Gastroesophageal sphincter (tissue), 4 donors: ENCODE results near the gene TSHZ2. TPM values are rescaled to one million over a fixed set of nuclear protein-coding genes. Genes with fewer than 3 reads are reported as not detected.

Experiments
- ATAC-seq: fragments of 150-250 bp; one replicate; pipeline ENCODE4 v1.9.1; 2016; ENCODE audit warnings: mild to moderate bottlenecking, moderate library complexity
- H3K27ac ChIP-seq, 4 donors: fragments of 200-600 bp; sonication (generic) in 3 of 4; 1 replicate in 3 of 4; 2 replicates in 1 of 4; pipeline ENCODE4 v1.5.1; 2016 to 2019
- H3K27me3 ChIP-seq: fragments of 200-600 bp; sonication (generic); one replicate; pipeline ENCODE4 v1.5.1; 2019
- H3K36me3 ChIP-seq, 2 donors: fragments of 200-600 bp; sonication (generic); one replicate each; pipeline ENCODE4 v1.5.1; 2019; ENCODE audit warnings: control low read depth in 1 of 2
- H3K4me1 ChIP-seq, 3 donors: fragments of 200-600 bp; sonication (generic); 1 replicate in 2 of 3; 2 replicates in 1 of 3; pipeline ENCODE4 v1.5.1; 2016 to 2019; ENCODE audit warnings: control low read depth in 2 of 3
- H3K4me3 ChIP-seq, 2 donors: fragments of 200-600 bp; sonication (generic); one replicate each; pipeline ENCODE4 v1.5.1; 2019; ENCODE audit warnings: mild to moderate bottlenecking in 1 of 2, moderate library complexity in 1 of 2
- H3K9me3 ChIP-seq, 3 donors: fragments of 200-600 bp; sonication (generic); one replicate each; pipeline ENCODE4 v1.5.1; 2017 to 2019; ENCODE audit warnings: control low read depth in 2 of 3
- EP300 ChIP-seq: sonication (generic); formaldehyde crosslinking; IDR thresholded peaks from one replicate; pipeline ENCODE4 v1.6.1; 2017; ENCODE audit warnings: antibody characterized with exemption, mild to moderate bottlenecking
- POLR2A ChIP-seq, 2 donors: fragments of 450-650 bp; IDR thresholded peaks; one replicate each; pipeline ENCODE4 v1.6.1; 2017; ENCODE audit warnings: antibody characterized with exemption in 2 of 2, mild to moderate bottlenecking in 2 of 2, moderate library complexity in 1 of 2
- POLR2AphosphoS5 ChIP-seq: sonication (generic); formaldehyde crosslinking; IDR thresholded peaks from one replicate; pipeline ENCODE4 v1.6.1; 2017; ENCODE audit warnings: antibody characterized with exemption
- WGBS, 2 donors: methylation state at CpG; one replicate each; pipeline ENCODE4 v1.1.5; 2018; ENCODE audit warnings: low coverage in 1 of 2; 5-methylcytosine and 5-hydroxymethylcytosine counted together
- total RNA-seq, 4 donors: library from RNA; depleted of rRNA; stranded (reverse); fragments of >200 nt; gene quantifications; one replicate each; pipeline ENCODE4 v1.1.0, GENCODE V29; 2016
- TF ChIP-seq, protein P1 (sequence below), 4 experiments: fragments of 200-600 bp in 2 of 4; fragments of 450-650 bp in 2 of 4; sonication (generic) in 1 of 4; IDR thresholded peaks; one replicate each; pipeline ENCODE4 v1.5.1; 2017 to 2019; ENCODE audit warnings: antibody characterized with exemption in 4 of 4, mild to moderate bottlenecking in 2 of 4, moderate library complexity in 2 of 4

TSHZ2 gene
- total RNA-seq, 4 donors from 2014 or later, result 9.9 to 21.3 (median 12.2) TPM

- H3K27ac ChIP-seq, result no peak overlapping the region
- 0 to 21% methylated on average over 2 to 7 of the region's 7 CpGs for WGBS, 2 donors
- no peaks in the 10 kb centered on the region for H3K27me3 ChIP-seq
- ATAC-seq, result no peak
- TF ChIP-seq POLR2A (IDR thresholded peaks at IDR 0.05), result no peak
- TF ChIP-seq, protein P1, sequence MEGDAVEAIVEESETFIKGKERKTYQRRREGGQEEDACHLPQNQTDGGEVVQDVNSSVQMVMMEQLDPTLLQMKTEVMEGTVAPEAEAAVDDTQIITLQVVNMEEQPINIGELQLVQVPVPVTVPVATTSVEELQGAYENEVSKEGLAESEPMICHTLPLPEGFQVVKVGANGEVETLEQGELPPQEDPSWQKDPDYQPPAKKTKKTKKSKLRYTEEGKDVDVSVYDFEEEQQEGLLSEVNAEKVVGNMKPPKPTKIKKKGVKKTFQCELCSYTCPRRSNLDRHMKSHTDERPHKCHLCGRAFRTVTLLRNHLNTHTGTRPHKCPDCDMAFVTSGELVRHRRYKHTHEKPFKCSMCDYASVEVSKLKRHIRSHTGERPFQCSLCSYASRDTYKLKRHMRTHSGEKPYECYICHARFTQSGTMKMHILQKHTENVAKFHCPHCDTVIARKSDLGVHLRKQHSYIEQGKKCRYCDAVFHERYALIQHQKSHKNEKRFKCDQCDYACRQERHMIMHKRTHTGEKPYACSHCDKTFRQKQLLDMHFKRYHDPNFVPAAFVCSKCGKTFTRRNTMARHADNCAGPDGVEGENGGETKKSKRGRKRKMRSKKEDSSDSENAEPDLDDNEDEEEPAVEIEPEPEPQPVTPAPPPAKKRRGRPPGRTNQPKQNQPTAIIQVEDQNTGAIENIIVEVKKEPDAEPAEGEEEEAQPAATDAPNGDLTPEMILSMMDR (IDR thresholded peaks at IDR 0.05), result no peak
- TF ChIP-seq POLR2AphosphoS5, result no peak
- H3K4me3 ChIP-seq, result no peak overlapping the region
- H3K4me1 ChIP-seq, result peaks cover 0 to 6% (median 0%) of the 10 kb centered on the region in 3 donors
- no peaks in the 10 kb centered on the region for H3K9me3 ChIP-seq
- H3K36me3 ChIP-seq, result no peaks in the 10 kb centered on the region
These were observed 177.2 kb downstream of the TSHZ2 start for GRCh38 chr20:53149148-53149889.

DNA sequence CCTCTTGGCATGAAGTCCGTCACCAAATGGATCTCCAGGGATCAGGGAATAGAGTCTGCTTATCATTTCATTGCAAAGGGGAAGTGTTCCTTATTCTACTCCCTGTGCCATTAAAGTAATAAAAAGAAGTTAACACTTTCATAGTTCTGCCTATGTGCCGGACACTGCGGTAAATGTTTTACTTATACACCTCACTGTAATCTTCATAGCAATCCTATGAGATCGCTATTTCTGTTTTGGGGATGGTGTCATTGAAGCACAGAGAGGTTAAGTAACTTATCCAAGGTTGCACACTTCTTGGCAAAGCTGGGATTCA, 177.7 kb downstream of the TSHZ2 start:
- H3K27ac ChIP-seq, result no peak overlapping the region
- no peaks in the 10 kb centered on the region for H3K9me3 ChIP-seq
- no peak overlapping the region for H3K4me3 ChIP-seq
- 57 to 74% methylated on average over 1 to 4 of the region's 4 CpGs for WGBS, 2 donors
- no peaks in the 10 kb centered on the region for H3K36me3 ChIP-seq
- TF ChIP-seq, protein P1 (IDR thresholded peaks at IDR 0.05), result no peak
- TF ChIP-seq EP300, result no peak
- TF ChIP-seq POLR2A (IDR thresholded peaks at IDR 0.05), result no peak
- H3K27me3 ChIP-seq, result no peaks in the 10 kb centered on the region
- ATAC-seq, result no peak
- peaks cover 0 to 6% (median 0%) of the 10 kb centered on the region in 3 donors for H3K4me1 ChIP-seq

DNA sequence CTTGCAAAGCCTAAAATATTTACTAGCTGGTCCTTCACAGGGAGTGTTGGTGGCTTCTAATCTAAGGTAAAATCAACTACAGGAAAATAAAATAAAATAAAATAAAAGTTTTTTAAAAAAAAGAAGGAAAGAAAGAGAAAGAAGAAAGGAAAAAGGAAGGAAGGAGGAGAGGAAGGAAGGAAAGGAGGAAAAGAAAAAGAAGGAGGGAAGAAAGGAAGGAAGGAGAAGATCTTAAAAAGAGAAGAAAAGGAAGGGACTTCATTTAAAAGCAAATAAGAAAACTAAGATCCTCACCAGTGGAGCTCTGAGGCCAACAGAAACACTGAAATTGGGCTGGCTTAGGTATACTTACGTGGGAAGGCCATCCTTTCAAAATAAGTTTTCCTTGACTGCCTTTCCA, 178.4 kb downstream of the TSHZ2 start:
- no peaks in the 10 kb centered on the region for H3K27me3 ChIP-seq
- no peaks in the 10 kb centered on the region for H3K36me3 ChIP-seq
- no peak overlapping the region for H3K27ac ChIP-seq
- no peaks in the 10 kb centered on the region for H3K9me3 ChIP-seq
- no peak for TF ChIP-seq POLR2AphosphoS5
- no peak for TF ChIP-seq POLR2A (IDR thresholded peaks at IDR 0.05)
- TF ChIP-seq, protein P1 (IDR thresholded peaks at IDR 0.05), result no peak
- TF ChIP-seq EP300, result no peak
- no peak overlapping the region for H3K4me3 ChIP-seq
- H3K4me1 ChIP-seq, result peaks cover 0 to 6% (median 0%) of the 10 kb centered on the region in 3 donors
- WGBS, 2 donors, result 83 to 100% methylated on average over 1 of the region's 1 CpG
- ATAC-seq, result no peak

DNA sequence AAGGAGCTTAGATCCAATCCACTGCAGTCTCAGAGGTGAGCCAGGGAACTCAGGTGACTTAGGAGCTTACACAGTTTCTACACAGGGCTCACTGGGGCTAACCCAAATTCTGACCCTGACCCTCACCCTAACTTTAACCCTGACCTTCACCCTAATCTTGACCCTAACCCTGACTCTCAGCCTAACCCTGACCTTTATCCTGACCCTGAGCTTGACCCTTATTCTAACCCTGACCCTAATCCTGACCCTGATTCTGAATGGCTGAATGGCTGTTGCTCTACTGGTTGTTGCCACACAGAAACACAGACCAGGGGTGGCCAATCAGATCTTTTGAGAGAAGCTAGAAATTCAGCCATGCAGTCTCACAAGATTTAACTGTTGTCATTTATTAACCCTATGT, 180.1 kb downstream of the TSHZ2 start:
- Histone ChIP-seq H3K27me3 (no peaks in the 10 kb centered on the region), H3K27ac (no peak overlapping the region), H3K4me1 (peaks cover 0 to 6% (median 0%) of the 10 kb centered on the region in 3 donors), H3K36me3 (no peaks in the 10 kb centered on the region), H3K4me3 (no peak overlapping the region), H3K9me3 (no peaks in the 10 kb centered on the region)
- TF ChIP-seq EP300, result no peak
- no peak for TF ChIP-seq POLR2A (IDR thresholded peaks at IDR 0.05)
- TF ChIP-seq, protein P1 (IDR thresholded peaks at IDR 0.05), result no peak
- TF ChIP-seq POLR2AphosphoS5, result no peak
- ATAC-seq, result no peak

- H3K27ac ChIP-seq, result no peak overlapping the region
- H3K4me1 ChIP-seq, result no peaks in the 10 kb centered on the region
- H3K36me3 ChIP-seq, result no peaks in the 10 kb centered on the region
- TF ChIP-seq POLR2AphosphoS5, result no peak
- TF ChIP-seq, protein P1 (IDR thresholded peaks at IDR 0.05), result no peak
- TF ChIP-seq POLR2A (IDR thresholded peaks at IDR 0.05), result no peak
- TF ChIP-seq EP300, result no peak
- ATAC-seq, result no peak
- no peak overlapping the region for H3K4me3 ChIP-seq
- H3K27me3 ChIP-seq, result no peaks in the 10 kb centered on the region
- no peaks in the 10 kb centered on the region for H3K9me3 ChIP-seq
- 80 to 95% methylated on average over 2 of the region's 2 CpGs for WGBS, 2 donors
These were observed 182.4 kb downstream of the TSHZ2 start for GRCh38 chr20:53154540-53154939.
